ENCODE results near the gene AIFM3.
"Not testable (repeated sequence)": the region's sequence is repeated elsewhere in the genome, so short reads cannot be mapped to it uniquely, and the experiment has no call there.

Gene AIFM3

GRCh38 chr22:21000207-21000986 lies 33.3 kb downstream of the AIFM3 start:
- in situ Hi-C loops (cut with MboI; ENCODE audit: low sequenced_read_pairs), result no loop called here

DNA sequence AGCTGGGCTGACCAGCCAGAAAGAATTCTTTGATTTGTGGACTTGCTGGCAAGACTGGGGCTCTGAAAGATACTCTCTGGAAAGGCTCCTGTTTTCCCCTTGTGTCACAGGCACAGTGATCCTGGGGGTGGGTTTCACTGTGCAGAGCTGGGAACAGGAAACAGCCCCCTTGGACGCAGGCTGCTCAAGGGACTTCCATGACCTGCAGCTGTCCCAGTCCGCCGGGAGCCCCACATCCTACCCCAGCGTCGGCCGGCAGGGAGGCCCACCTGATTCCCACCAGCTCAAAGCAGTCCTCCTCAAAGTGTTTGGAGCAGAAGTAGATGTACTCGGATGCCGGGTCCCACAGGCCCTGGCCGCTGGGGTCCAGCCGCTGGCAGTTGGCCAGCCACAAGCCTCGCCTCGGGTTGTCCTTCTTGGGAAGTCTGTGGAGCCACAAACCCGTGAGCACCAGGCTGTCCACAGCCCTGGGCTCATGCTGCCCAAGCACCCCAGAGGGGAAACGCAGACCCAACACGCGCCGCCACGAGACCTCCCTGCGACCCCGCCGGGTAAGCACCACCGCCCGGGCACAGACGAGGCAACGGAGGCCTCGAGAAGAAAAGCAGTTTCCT lies 34.0 kb downstream of the AIFM3 start:
- in situ Hi-C loops (cut with MboI; ENCODE audit: low sequenced_read_pairs), result no loop called here

- in situ Hi-C loops (cut with MboI; ENCODE audit: low sequenced_read_pairs), result no loop called here
These were observed 34.7 kb downstream of the AIFM3 start, which contains the start of gene THAP7 for GRCh38 chr22:21001601-21002325. THAP7 (minus strand) TSS chr22:21002118; CDS start chr22:21001911, 207 bp downstream.

DNA sequence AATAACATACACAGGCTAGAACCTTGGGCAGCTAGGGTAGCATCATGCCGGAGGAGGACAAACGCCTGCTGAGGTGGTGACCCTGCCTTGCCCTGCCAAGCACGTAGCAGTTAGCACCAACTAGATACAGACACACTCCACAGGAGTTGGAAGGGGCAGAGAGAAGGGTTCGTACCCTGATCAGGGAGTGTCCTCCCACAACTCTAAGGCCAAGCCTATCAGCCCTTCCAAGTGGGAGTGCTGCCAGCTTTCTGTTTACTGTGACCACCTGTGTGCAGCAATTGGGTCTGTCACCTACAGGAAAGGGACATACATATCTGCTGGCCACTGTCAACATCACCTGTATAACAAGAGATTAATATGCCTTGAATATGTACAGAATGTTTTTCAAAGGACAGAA lies 36.7 kb downstream of the AIFM3 start:
- in situ Hi-C loops (cut with MboI; ENCODE audit: low sequenced_read_pairs), result no loop called here

DNA sequence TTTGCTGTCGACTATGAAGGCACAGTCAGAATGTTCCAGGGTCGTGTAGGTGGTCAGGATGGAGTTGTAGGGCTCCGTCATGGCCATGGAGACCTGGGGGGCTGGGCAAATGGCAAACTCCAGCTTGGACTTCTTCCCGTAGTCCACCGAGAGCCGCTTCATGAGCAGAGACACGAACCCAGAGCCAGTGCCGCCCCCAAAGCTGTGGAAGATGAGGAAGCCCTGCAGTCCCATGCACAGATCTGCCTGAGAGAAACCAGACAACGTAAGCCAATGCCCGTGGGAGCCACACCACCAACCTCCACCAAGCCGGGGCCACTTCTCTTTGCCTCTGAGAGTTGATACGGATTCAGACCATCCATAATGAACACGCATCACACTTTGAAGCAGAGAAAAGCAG lies 42.2 kb downstream of the AIFM3 start:
- in situ Hi-C loops (cut with MboI; ENCODE audit: low sequenced_read_pairs), result not testable (repeated sequence)

- in situ Hi-C loops (cut with MboI; ENCODE audit: low sequenced_read_pairs), result no loop called here
These were observed 42.8 kb downstream of the AIFM3 start for GRCh38 chr22:21009638-21010425.

GRCh38 chr22:21010426-21011113 lies 43.5 kb downstream of the AIFM3 start:
- in situ Hi-C loops (cut with MboI; ENCODE audit: low sequenced_read_pairs), result no loop called here

DNA sequence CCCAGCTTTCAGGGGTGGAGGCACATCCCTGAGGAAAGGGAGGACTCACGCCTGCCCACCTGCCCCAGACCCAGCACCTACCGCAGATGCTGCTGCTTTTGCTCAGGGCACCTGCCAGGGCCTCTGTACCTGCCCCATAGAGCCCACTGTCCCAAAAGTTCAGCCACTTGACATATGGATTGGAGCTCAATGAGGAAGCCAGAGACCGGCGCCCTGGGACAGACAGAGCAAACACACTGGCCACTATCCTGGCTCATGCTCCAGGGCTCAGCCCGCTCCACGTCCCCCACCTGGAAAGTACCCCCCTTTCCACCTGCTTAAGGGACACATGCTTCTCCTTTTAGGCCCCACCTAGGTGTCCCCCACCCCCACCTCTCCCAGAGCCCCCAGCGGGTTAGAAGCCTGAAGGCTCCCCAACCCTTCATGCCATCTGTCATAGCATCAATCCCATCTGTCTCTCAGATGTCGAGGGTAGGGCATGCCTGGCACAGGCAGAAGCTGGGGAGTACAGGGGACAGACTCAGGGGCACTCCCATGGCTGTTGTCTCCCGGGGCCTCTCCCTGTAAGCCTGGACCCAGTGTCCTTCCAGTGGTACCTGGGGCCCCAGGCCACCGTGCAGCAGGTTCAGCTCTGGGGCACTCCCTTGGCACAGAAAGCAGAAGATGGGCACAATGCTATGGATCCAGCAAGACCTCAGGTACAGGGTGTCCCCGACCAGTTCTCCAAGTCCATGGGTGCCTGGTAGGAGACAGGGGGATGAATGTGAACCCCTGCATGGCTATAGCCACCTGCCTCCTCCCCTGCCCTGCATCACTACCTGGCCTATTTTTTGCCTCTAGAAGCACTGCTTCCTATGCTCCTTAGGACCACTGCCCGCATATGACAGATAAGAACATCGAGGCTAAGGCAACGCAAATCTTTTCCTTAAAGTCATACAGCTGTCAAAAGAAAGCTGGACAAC lies 45.7 kb downstream of the AIFM3 start:
- in situ Hi-C loops (cut with MboI; ENCODE audit: low sequenced_read_pairs), result no loop called here

GRCh38 chr22:21013657-21014201 lies 46.7 kb downstream of the AIFM3 start:
- in situ Hi-C loops (cut with MboI; ENCODE audit: low sequenced_read_pairs), result no loop called here

- in situ Hi-C loops (cut with MboI; ENCODE audit: low sequenced_read_pairs), result no loop called here
These were observed 47.2 kb downstream of the AIFM3 start for GRCh38 chr22:21014202-21014725.

DNA sequence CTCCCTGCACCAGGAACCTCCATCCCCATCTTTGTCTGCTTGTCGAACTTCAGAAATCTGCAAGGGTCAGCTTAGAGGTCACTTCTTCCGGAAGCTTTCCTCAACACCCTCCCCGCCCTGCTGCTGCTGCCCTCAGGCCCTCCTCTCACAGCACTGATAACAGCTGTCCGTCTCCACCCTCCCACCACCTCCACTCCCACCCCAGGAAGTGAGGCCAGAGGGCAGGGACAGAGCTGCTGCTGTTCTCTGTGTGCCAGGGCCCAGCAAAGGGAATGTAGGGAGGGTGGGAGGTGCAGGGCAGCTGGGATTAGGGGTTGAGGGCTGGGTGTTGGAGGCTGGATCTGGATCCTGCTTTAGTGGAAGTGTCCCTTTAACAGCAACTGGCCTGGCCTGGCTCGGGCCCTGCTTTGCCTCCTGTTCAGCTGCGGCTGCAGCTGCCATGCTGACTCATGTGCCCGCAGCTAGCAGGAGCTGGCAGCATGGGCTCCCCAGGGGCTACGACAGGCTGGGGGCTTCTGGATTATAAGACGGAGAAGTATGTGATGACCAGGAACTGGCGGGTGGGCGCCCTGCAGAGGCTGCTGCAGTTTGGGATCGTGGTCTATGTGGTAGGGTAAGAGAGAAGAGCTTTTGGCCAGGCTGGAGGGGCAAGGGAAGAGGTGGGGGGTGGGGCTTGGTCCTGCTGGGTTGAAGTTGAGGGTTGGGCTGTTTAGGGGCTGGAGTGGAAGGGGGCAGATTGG lies 47.8 kb downstream of the AIFM3 start, which contains the start of gene P2RX6:
P2RX6 (plus strand) TSS at position 440 of the 740 bp plus-strand sequence; CDS start at position 450, 10 bp downstream.
- in situ Hi-C loops (cut with MboI; ENCODE audit: low sequenced_read_pairs), result no loop called here

GRCh38 chr22:21015466-21016006 lies 48.5 kb downstream of the AIFM3 start:
- in situ Hi-C loops (cut with MboI; ENCODE audit: low sequenced_read_pairs), result no loop called here

DNA sequence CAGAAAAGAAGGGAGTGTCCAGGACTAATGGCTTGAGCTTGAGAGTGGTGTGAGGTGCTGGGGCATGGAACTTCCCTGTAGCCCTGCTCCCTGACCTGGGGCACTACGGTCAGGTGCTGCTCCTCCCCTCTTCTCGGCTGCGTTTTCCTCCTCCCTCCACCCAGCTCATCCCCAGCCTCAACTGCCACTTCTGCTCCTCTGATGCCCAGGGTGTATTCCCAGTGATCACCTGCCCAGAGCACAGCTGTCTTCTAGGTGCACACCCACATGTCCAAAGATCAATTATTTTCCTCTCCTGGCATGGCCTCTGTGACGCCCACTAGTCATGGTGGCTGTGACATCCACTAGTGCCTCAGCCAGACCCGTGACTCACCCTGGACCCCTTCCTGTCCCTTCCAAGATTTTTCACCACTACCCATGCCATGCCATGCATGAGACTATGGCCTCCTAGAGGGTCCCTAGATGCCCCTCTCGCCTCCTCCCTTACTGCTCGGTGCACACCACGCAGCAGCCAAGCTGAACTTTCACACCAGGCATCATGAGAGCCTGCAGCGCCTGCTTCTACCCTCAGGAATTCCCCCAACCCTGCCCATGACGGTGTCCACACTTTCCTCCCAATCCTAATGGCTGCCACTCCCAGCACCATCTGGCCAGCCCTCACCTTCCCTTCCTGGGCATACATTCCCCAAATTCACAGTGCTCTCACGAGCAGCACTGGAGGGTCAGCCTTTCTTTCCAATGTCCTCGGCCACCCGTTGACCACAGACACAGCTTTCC lies 49.8 kb downstream of the AIFM3 start:
- in situ Hi-C loops (cut with MboI; ENCODE audit: low sequenced_read_pairs), result no loop called here

DNA sequence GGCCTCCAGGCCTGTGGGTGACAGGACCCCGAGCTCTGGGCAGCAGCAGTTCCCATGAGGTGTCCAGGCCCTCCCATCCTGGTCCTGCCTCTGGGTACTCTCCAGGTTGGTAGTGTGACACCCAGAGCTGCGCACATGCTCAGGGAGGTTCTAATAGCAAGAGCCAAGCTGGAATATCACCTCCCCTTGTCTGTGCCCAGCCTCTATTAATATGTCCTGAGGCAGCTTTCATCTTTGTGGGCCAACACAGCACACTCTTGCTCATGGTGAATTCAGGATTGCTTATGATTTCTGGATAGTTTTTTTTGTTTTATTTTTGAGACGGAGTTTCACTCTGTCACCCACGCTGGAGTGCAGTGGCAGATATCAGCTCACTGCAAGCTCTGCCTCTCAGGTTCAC lies 51.3 kb downstream of the AIFM3 start:
- in situ Hi-C loops (cut with MboI; ENCODE audit: low sequenced_read_pairs), result no loop called here

DNA sequence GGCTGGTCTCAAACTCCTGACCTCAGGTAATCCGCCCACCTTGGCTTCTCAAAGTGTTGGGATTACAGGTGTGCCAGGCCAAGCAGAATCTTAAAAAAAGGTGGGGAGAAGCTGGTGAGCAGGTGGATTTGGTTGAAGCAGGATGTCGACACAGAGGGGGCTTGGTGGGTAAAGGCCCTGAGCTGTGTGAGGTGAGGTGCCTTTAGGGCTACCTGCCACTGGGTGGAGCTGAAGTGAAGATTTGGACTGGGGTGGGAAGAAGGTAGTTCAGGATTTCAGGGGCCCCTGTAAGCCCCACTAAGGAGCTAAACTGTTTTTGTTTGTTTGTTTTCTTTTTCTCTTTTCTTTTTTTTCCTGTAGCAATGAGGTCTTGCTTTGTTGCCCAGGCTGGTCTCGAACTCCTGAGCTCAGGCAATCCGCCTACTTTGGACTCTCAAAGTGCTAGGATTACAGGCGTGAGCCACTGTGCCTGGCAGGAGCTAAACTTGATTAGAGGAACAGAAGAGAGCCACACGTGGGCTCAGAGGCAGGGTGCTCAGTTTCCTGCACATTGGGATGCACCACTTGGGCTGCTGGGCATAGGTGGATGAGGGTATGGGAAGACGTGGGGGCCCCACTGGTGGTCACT lies 53.9 kb downstream of the AIFM3 start:
- in situ Hi-C loops (cut with MboI; ENCODE audit: low sequenced_read_pairs), result no loop called here

GRCh38 chr22:21022507-21022906 lies 55.5 kb downstream of the AIFM3 start:
- in situ Hi-C loops (cut with MboI; ENCODE audit: low sequenced_read_pairs), result no loop called here
